Fibroblast of villous mesenchyme (primary cell): Measurements from ENCODE around the gene HCN4. TPM values are rescaled to one million over a fixed set of nuclear protein-coding genes. Genes with fewer than 3 reads are reported as not detected.

Source experiments
- DNase-seq: peaks from one replicate; pipeline ENCODE4 v3.0.0-alpha.2; 2010; ENCODE audit warnings: low read depth
- H3K4me3 ChIP-seq: 2 replicates; pipeline ENCODE4 v1.5.1; 2011; ENCODE audit warnings: low read depth, mild to moderate bottlenecking, low read length
- CTCF ChIP-seq: IDR thresholded peaks from 2 replicates; pipeline ENCODE4 v1.5.1; 2012; ENCODE audit warnings: low read depth, mild to moderate bottlenecking, low read length; ENCODE audit not compliant: insufficient read depth
- total RNA-seq: library from RNA; depleted of rRNA; stranded (reverse); fragments of >200 nt; gene quantifications from 2 replicates; pipeline ENCODE4 v1.2.3, GENCODE V29; 2012

HCN4 gene
- total RNA-seq, 1 donor: not detected

- H3K4me3 ChIP-seq: no peak overlapping the region
- no peak for TF ChIP-seq CTCF
- DNase-seq: no peak
Observed at GRCh38 chr15:73361337-73361736, 7.4 kb downstream of the HCN4 start.

GRCh38 chr15:73359651-73360050 lies 9.1 kb downstream of the HCN4 start:
- DNase-seq: no peak
- TF ChIP-seq CTCF: no peak
- no peak overlapping the region for H3K4me3 ChIP-seq

GRCh38 chr15:73357999-73358665 lies 10.6 kb downstream of the HCN4 start:
- TF ChIP-seq CTCF: no peak

GRCh38 chr15:73355612-73356265 lies 13.0 kb downstream of the HCN4 start:
- TF ChIP-seq CTCF: no peak
- H3K4me3 ChIP-seq: no peak overlapping the region
- no peak for DNase-seq

More at GRCh38 chr15:73357999-73358665, 10.6 kb downstream of the HCN4 start:
- DNase-seq: no peak
- no peak overlapping the region for H3K4me3 ChIP-seq

GRCh38 chr15:73354241-73354640 lies 14.5 kb downstream of the HCN4 start:
- H3K4me3 ChIP-seq: no peak overlapping the region
- DNase-seq: no peak
- TF ChIP-seq CTCF: no peak

GRCh38 chr15:73353734-73354133 lies 15.0 kb downstream of the HCN4 start:
- no peak overlapping the region for H3K4me3 ChIP-seq
- no peak for DNase-seq
- no peak for TF ChIP-seq CTCF

GRCh38 chr15:73352082-73352481 lies 16.7 kb downstream of the HCN4 start:
- DNase-seq: no peak
- H3K4me3 ChIP-seq: no peak overlapping the region
- TF ChIP-seq CTCF: no peak
